ENCODE measurements around the gene GRIK4. TPM values are rescaled to one million over a fixed set of nuclear protein-coding genes. Genes with fewer than 3 reads are reported as not detected.

GRIK4 gene
- total RNA-seq, 1 donor from 2014 or later, result not detected

DNA sequence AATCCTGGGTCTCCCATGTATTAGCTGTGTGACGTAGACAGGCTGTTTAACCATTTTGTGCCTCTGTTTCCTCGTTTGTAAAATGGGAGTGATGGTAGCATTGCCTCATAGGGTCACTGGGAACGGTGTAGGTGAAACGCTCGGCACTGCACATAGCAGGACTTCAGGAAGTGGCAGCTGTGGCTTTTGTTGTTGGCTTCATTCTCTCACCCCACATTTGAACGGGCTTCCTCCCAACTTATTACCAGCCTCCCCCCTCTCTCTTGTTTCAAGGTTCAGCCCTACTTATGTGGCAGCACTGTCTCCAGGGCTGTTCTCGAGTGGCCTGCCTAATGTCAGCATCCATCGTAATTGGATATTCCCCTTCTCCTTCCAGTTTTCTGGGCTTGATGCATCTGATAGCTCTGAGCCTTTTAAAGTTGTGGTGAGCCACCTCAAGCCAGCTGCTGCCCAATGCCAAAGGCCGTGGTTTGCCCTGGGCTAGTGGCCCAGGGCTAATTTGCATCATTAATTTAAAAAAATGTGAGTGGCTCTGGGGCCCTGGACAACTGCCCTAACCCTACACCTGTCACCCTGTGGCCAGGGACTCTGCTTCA is 294.5 kb downstream of the GRIK4 start:
- DNase-seq (ENCODE audit: low spot score, unreplicated experiment), result no peak
- Mint-ChIP-seq H3K27ac (no peak overlapping the region), H3K36me3 (ENCODE audit: insufficient read depth) (no peaks in the 10 kb centered on the region), H3K4me3 (ENCODE audit: low read depth) (no peak overlapping the region), H3K27me3 (peaks cover 13% of the 10 kb centered on the region), H3K9me3 (ENCODE audit: low read depth) (no peaks in the 10 kb centered on the region), H3K4me1 (ENCODE audit: low read depth) (peaks cover 10% of the 10 kb centered on the region)
- TF ChIP-seq, protein P1, sequence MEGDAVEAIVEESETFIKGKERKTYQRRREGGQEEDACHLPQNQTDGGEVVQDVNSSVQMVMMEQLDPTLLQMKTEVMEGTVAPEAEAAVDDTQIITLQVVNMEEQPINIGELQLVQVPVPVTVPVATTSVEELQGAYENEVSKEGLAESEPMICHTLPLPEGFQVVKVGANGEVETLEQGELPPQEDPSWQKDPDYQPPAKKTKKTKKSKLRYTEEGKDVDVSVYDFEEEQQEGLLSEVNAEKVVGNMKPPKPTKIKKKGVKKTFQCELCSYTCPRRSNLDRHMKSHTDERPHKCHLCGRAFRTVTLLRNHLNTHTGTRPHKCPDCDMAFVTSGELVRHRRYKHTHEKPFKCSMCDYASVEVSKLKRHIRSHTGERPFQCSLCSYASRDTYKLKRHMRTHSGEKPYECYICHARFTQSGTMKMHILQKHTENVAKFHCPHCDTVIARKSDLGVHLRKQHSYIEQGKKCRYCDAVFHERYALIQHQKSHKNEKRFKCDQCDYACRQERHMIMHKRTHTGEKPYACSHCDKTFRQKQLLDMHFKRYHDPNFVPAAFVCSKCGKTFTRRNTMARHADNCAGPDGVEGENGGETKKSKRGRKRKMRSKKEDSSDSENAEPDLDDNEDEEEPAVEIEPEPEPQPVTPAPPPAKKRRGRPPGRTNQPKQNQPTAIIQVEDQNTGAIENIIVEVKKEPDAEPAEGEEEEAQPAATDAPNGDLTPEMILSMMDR (IDR thresholded peaks at IDR 0.05; ENCODE audit: unreplicated experiment), result no peak

DNA sequence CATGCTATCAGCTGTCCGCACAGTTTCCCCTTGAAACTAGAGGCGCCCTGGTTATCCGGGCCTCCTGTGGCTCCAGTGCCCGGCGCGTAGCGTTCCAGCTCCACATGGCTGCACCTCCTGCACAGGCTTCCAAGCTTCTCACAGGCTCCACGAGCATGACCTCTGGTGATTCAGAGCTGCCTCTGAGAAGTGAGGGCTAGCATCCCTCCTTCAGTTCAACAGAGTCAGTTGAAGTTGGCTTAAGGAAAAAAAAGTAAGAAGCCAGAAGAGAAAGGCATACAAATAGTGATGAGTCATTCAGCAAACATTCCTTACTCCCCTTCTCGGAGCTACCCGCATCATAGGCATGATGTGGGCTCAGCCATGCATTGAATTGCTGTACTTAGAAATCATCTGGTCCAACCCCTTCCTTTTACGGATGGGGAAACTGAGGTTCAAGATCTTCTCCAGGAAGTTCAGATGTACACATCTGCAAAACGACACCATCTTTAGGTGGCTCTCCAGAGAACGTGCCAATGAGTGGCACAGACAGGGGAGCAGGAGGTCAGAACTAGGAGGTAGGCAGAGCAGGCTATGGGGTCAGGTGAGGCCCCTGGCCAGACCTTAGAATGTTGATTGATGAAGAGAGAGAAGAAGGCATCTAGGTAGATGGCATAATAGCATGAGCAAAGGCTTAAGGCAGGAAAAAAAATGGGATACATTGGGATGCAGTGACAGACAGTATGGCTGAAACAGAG is 296.0 kb downstream of the GRIK4 start:
- Mint-ChIP-seq H3K9me3 (ENCODE audit: low read depth) (no peaks in the 10 kb centered on the region), H3K27me3 (peaks cover 8% of the 10 kb centered on the region), H3K36me3 (ENCODE audit: insufficient read depth) (no peaks in the 10 kb centered on the region), H3K4me3 (ENCODE audit: low read depth) (no peak overlapping the region), H3K27ac (peak overlapping the region; percentile 2), H3K4me1 (ENCODE audit: low read depth) (peaks cover 10% of the 10 kb centered on the region)
- no peak for DNase-seq (ENCODE audit: low spot score, unreplicated experiment)
- TF ChIP-seq, protein P1 (IDR thresholded peaks at IDR 0.05; ENCODE audit: unreplicated experiment), result no peak

DNA sequence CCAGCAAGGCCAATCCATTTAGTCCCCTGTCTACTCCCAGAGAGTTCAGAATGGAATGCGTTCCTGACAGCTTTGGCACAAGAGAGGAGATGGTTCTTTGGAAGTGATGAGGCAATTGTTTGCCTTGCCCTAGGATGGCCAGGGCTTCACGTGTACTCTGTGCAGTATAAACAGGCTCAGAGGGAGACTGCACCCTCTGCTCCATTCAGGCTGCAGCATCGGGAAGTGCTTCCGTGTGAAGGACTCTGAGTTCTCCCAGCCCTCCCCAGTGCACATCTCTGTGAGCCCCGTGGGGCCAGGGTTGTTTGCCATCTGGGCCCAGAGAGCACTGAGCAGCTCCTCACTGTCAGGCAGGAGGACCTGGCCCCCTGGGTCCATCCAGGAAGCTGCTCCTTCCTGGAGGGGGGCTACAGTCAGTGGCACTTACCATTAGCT is 297.1 kb downstream of the GRIK4 start:
- DNase-seq (ENCODE audit: low spot score, unreplicated experiment), result no peak
- Mint-ChIP-seq H3K4me3 (ENCODE audit: low read depth) (no peak overlapping the region), H3K27ac (no peak overlapping the region), H3K4me1 (ENCODE audit: low read depth) (peaks cover 10% of the 10 kb centered on the region), H3K9me3 (ENCODE audit: low read depth) (no peaks in the 10 kb centered on the region), H3K36me3 (ENCODE audit: insufficient read depth) (no peaks in the 10 kb centered on the region), H3K27me3 (peaks cover 12% of the 10 kb centered on the region)
- TF ChIP-seq, protein P1 (IDR thresholded peaks at IDR 0.05; ENCODE audit: unreplicated experiment), result no peak

DNA sequence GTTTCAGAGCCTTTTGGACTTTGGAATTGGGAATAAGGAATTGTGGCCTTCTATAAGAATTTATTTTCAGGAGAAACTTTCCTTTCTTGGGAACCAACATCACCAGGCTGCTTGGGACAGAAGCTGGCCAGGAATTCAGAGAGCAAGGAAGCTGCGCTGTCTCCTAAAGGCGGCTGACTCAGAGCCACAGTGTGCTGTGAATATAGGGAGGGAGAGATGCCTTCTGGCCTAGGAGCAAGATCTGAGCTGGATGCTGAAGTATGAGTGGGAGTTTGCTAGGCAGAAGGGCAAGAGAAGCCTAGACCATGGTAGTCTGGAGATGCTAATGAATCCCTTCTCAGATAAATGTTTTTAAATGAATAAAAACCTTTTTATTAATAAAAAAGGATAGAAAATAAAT is 298.7 kb downstream of the GRIK4 start:
- TF ChIP-seq, protein P1 (IDR thresholded peaks at IDR 0.05; ENCODE audit: unreplicated experiment), result no peak
- Mint-ChIP-seq H3K27me3 (peaks cover 16% of the 10 kb centered on the region), H3K9me3 (ENCODE audit: low read depth) (no peaks in the 10 kb centered on the region), H3K27ac (no peak overlapping the region), H3K4me3 (ENCODE audit: low read depth) (no peak overlapping the region), H3K36me3 (ENCODE audit: insufficient read depth) (no peaks in the 10 kb centered on the region), H3K4me1 (ENCODE audit: low read depth) (peaks cover 10% of the 10 kb centered on the region)
- DNase-seq (ENCODE audit: low spot score, unreplicated experiment), result no peak

DNA sequence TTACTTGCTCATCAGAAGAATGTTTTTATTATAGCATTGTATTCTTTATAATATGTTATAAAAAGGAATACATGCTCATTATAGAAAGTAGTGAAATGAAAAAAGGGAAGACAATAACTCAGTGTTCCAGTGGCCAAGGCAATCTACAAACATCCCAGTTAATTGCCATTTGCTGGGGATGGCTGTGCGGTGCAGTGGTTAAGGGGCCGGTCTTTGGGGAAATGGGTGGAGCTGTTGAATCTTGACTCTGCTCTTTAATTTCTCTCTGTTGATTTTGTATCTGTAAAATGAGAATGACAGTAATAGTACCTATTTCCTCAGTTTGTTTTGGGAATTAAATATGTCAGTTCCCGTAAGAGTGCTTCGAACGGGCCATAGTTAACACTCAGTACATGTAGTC is 299.7 kb downstream of the GRIK4 start:
- H3K27me3 Mint-ChIP-seq, result peaks cover 16% of the 10 kb centered on the region
- H3K27ac Mint-ChIP-seq, result no peak overlapping the region
- no peaks in the 10 kb centered on the region for H3K36me3 Mint-ChIP-seq (ENCODE audit: insufficient read depth)
- TF ChIP-seq, protein P1 (IDR thresholded peaks at IDR 0.05; ENCODE audit: unreplicated experiment), result no peak
- H3K9me3 Mint-ChIP-seq (ENCODE audit: low read depth), result no peaks in the 10 kb centered on the region
- no peak for DNase-seq (ENCODE audit: low spot score, unreplicated experiment)
- H3K4me3 Mint-ChIP-seq (ENCODE audit: low read depth), result no peak overlapping the region
- H3K4me1 Mint-ChIP-seq (ENCODE audit: low read depth), result peaks cover 10% of the 10 kb centered on the region
